GM23248 (cell line): Measurements from ENCODE around the gene CCDC188. TPM values are rescaled to one million over a fixed set of nuclear protein-coding genes. Genes with fewer than 3 reads are reported as not detected.

ENCODE experiments used
- DNase-seq: peaks from one replicate; pipeline ENCODE4 v3.0.0-alpha.2; 2015
- H2AFZ ChIP-seq: fragments of 200-600 bp; sonication (generic); 2 replicates; pipeline ENCODE4 v1.6.1; 2016; ENCODE audit warnings: antibody characterized with exemption
- H3F3A ChIP-seq: fragments of 200-600 bp; sonication (generic); 2 replicates; pipeline ENCODE4 v1.6.1; 2016; ENCODE audit warnings: mild to moderate bottlenecking, antibody characterized with exemption, mixed run types; ENCODE audit not compliant: insufficient read depth
- H3K27ac ChIP-seq: fragments of 200-600 bp; sonication (generic); 2 replicates; pipeline ENCODE4 v1.5.1; 2016; ENCODE audit warnings: mild to moderate bottlenecking
- H3K27me3 ChIP-seq: fragments of 200-600 bp; sonication (generic); replicated peaks from 2 replicates; pipeline ENCODE4 v1.6.1; 2016; ENCODE audit warnings: mild to moderate bottlenecking; ENCODE audit not compliant: insufficient read depth
- H3K36me3 ChIP-seq: fragments of 200-600 bp; sonication (generic); 2 replicates; pipeline ENCODE4 v1.6.1; 2016; ENCODE audit warnings: low read depth, mild to moderate bottlenecking
- H3K4me1 ChIP-seq: fragments of 200-600 bp; sonication (generic); 2 replicates; pipeline ENCODE4 v1.6.1; 2016; ENCODE audit warnings: mild to moderate bottlenecking; ENCODE audit not compliant: insufficient read depth
- H3K4me2 ChIP-seq: fragments of 200-600 bp; sonication (generic); one replicate; pipeline ENCODE4 v1.6.1; 2016; ENCODE audit warnings: mild to moderate bottlenecking; ENCODE audit not compliant: unreplicated experiment
- H3K4me3 ChIP-seq: fragments of 200-600 bp; sonication (generic); 2 replicates; pipeline ENCODE4 v1.5.1; 2016; ENCODE audit warnings: mild to moderate bottlenecking
- H3K79me2 ChIP-seq: fragments of 200-600 bp; sonication (generic); 2 replicates; pipeline ENCODE4 v1.6.1; 2016; ENCODE audit warnings: mild to moderate bottlenecking; ENCODE audit not compliant: insufficient read depth
- H3K9ac ChIP-seq: fragments of 200-600 bp; sonication (generic); 2 replicates; pipeline ENCODE4 v1.6.1; 2016; ENCODE audit warnings: mild to moderate bottlenecking
- H3K9me2 ChIP-seq: fragments of 200-600 bp; sonication (generic); 2 replicates; pipeline ENCODE4 v1.6.1; 2016; ENCODE audit warnings: mixed run types, mild to moderate bottlenecking, moderate library complexity; ENCODE audit not compliant: insufficient read depth
- H3K9me3 ChIP-seq: fragments of 200-600 bp; sonication (generic); one replicate; pipeline ENCODE4 v1.6.1; 2017; ENCODE audit warnings: low read depth
- H4K20me1 ChIP-seq: fragments of 200-600 bp; sonication (generic); 2 replicates; pipeline ENCODE4 v1.6.0; 2016; ENCODE audit not compliant: insufficient read depth
- EZH2 ChIP-seq: fragments of 200-600 bp; sonication (generic); IDR thresholded peaks from 2 replicates; pipeline ENCODE4 v1.6.1; 2018; ENCODE audit warnings: antibody characterized with exemption, mild to moderate bottlenecking; ENCODE audit not compliant: insufficient read depth, poor library complexity, severe bottlenecking
- EZH2phosphoT487 ChIP-seq: fragments of 200-600 bp; sonication (generic); IDR thresholded peaks from 2 replicates; pipeline ENCODE4 v1.6.1; 2018; ENCODE audit warnings: antibody characterized with exemption, moderate library complexity, mild to moderate bottlenecking, low read depth; ENCODE audit not compliant: insufficient read depth
- WGBS, 2 experiments: methylation state at CpG; one replicate each; pipeline ENCODE4 v1.1.6; 2015 to 2017; ENCODE audit warnings: low lambda C conversion rate in 2 of 2, low coverage in 1 of 2; ENCODE audit errors: missing lambda C conversion rate in 2 of 2; 5-methylcytosine and 5-hydroxymethylcytosine counted together
- in situ Hi-C: fragments of 300-500 bp; cut with MboI; formaldehyde crosslinking; loops from 2 replicates; pipeline ENCODE4 v1.15.0; 2020
- polyA plus RNA-seq: library from polyadenylated mRNA; unstranded; fragments of >200 nt; fragmentation: Nextera tagmentation; extraction: Ambion mirVana; gene quantifications from 2 replicates; pipeline ENCODE4 v1.2.1, GENCODE V29; 2016
- total RNA-seq: library from RNA; depleted of rRNA; stranded (reverse); fragments of >200 nt; shearing (Covaris generic); gene quantifications from 2 replicates; pipeline ENCODE4 v1.2.3, GENCODE V29; 2014

CCDC188 gene
- total and polyA plus RNA-seq, 2 experiments from 2014 or later = 1.2 to 1.8 TPM

GRCh38 chr22:20197407-20198030 lies 46.7 kb upstream of the CCDC188 start:
- Histone ChIP-seq H3K9me3 (no peaks in the 10 kb centered on the region), H3K4me3 (no peak overlapping the region), H3K27ac (no peak overlapping the region), H4K20me1 (no peaks in the 10 kb centered on the region), H3K4me1 (no peaks in the 10 kb centered on the region), H3F3A (no peaks in the 10 kb centered on the region), H3K4me2 (no peak overlapping the region), H3K9ac (no peak overlapping the region), H3K9me2 (no peaks in the 10 kb centered on the region), H3K36me3 (no peaks in the 10 kb centered on the region), H3K79me2 (no peaks in the 10 kb centered on the region), H2AFZ (no peak overlapping the region), H3K27me3 (peaks cover 5% of the 10 kb centered on the region)
- WGBS, 2 experiments = 71 to 73% methylated on average over 17 to 18 of the region's 18 CpGs
- in situ Hi-C loops = no loop called here
- no peak for DNase-seq
- no peak for TF ChIP-seq EZH2phosphoT487
- no peak for TF ChIP-seq EZH2

DNA sequence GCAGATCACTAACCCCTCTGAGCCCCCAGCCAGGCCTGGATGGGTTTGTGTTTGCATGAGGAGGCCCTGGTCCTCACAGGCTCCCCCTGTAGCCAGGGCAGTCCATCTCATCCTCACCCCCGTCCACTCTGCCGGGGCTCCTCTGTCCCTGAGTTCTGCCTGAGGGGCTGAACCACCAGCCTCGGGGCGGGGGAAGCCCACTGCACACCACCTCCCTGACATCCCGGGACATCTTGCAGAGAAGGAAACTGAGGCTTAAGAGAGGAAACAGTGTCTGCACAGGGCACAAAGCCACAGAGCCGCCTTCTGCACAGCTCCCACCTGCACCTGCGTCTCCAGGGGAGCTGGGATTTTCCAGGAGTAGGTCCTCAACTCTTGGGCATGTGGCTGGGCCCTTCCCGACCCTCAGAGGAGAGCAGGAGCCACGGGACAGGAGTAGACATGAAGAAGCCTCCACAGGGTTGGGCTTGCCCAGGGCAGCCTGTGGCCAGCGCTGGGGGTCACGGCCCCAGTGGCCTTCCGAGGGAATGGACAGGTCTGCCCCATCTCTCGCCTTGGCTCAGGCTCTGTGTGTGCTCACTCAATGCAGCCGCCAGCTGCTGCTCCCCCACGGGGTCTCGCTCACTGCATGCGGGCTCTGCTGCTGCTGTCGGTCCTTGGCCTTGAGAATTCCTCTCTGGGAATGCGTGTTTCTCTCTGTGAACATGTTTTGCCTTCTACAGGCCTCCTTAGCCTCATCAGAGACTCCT lies 45.4 kb upstream of the CCDC188 start:
- H3K4me3 ChIP-seq = no peak overlapping the region
- H3K9me3 ChIP-seq = no peaks in the 10 kb centered on the region
- no peaks in the 10 kb centered on the region for H3F3A ChIP-seq
- H3K27me3 ChIP-seq = peaks cover 5% of the 10 kb centered on the region
- no peak overlapping the region for H3K27ac ChIP-seq
- H3K4me2 ChIP-seq = no peak overlapping the region
- H3K9ac ChIP-seq = no peak overlapping the region
- H3K36me3 ChIP-seq = no peaks in the 10 kb centered on the region
- no peaks in the 10 kb centered on the region for H3K4me1 ChIP-seq
- no peak overlapping the region for H2AFZ ChIP-seq
- DNase-seq = no peak
- TF ChIP-seq EZH2phosphoT487 (no peak), EZH2 (no peak)
- no peaks in the 10 kb centered on the region for H3K79me2 ChIP-seq
- no peaks in the 10 kb centered on the region for H4K20me1 ChIP-seq
- in situ Hi-C loops = no loop called here
- WGBS, 2 experiments = 49 to 56% methylated on average over 16 to 17 of the region's 19 CpGs
- H3K9me2 ChIP-seq = no peaks in the 10 kb centered on the region

DNA sequence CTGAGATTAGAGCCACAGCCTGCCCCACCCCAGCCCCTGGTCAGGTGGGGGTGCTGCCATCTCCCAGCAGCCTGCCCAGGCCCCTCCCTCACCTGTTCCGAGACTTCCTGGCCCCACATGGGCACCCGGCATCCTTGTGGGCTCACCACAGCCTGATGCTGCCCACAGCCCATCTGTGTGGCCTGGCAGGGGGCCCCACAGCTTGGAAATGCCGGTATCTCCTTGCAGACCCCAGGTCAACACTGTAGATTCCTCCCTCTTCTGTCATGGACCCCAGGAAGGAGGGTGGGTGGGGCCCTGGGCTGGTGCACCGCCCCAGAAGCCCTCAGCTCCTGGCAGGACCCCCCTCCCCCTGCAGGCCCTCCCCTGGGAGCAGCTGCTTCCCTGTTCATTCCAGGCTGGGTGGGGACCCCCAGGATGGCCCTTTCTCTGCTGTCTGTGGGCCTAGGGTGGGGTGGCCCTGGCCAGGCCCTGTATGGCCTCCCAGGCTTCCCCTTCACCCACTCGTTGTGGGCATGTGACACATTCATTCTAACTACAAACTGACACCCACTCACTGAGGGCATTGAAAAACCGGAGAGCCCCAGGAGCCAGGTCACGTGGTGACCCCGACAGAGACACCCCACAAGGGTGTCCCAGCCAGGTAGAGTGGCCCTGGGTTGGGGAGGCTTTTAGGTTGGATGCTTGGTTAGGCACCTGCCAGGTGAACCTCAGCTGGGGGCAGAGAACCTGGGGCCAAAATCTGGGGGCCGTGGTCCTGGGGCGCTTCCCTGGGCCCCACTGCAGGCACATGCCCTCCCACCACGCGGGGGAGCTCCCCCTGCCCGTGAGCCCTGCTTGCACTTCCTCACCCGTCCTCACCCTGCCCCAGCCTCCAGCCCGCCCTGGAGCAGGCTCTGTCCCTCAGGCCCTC lies 44.1 kb upstream of the CCDC188 start:
- in situ Hi-C loops = no loop called here
- Histone ChIP-seq H3K4me2 (no peak overlapping the region), H3K27ac (no peak overlapping the region), H3F3A (no peaks in the 10 kb centered on the region), H3K9me2 (no peaks in the 10 kb centered on the region), H3K36me3 (no peaks in the 10 kb centered on the region), H3K4me3 (no peak overlapping the region), H3K4me1 (no peaks in the 10 kb centered on the region), H3K79me2 (no peaks in the 10 kb centered on the region), H4K20me1 (no peaks in the 10 kb centered on the region), H3K9ac (no peak overlapping the region), H3K27me3 (peaks cover 2% of the 10 kb centered on the region), H3K9me3 (no peaks in the 10 kb centered on the region), H2AFZ (no peak overlapping the region)
- WGBS, 2 experiments = 46 to 54% methylated on average over 13 to 15 of the region's 15 CpGs
- TF ChIP-seq EZH2 (no peak), EZH2phosphoT487 (no peak)
- DNase-seq = no peak

DNA sequence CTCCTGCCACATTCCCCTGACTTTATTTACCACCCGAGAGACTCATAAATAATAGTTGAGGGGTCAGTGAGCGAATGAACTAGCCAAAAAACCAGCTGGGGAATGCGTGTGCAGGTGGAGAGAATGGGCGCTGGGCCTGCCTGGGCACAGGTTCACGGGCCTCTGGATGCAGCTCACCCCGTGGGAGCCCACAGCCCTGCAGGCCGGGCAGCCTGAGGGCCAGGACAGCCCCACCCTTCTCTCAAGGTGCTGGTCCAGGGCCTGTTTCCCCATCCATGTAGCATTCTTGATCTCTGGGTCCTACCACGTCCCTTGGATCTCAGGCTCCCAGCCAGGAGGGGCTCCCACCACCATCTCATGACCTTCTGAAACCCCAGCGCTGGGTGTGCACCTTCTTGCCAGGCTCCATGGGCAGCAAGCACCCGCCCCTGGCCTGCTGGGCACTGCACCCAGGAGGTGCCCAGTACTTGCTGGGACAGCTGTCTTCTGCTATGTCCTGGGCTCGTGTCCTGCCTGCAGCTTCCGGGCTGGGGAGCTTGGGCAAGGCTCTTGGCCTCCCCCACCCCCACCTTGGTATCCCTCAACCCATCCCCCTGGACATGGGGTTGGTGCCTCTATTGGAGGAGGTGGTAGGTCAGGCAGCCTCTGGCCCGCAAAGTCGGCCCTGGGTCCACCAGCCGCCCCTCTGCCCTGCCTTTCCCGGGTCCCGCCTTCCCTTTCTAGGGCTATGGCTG lies 43.1 kb upstream of the CCDC188 start:
- 65 to 70% methylated on average over 16 to 17 of the region's 17 CpGs for WGBS, 2 experiments
- no peaks in the 10 kb centered on the region for H3F3A ChIP-seq
- DNase-seq = no peak
- H3K9me2 ChIP-seq = no peaks in the 10 kb centered on the region
- H3K4me3 ChIP-seq = no peak overlapping the region
- no peak overlapping the region for H3K4me2 ChIP-seq
- no peak overlapping the region for H3K27ac ChIP-seq
- no peaks in the 10 kb centered on the region; the same call in 1 of the 2 replicates for H3K27me3 ChIP-seq
- no peak overlapping the region for H3K9ac ChIP-seq
- no peaks in the 10 kb centered on the region for H4K20me1 ChIP-seq
- no peaks in the 10 kb centered on the region for H3K79me2 ChIP-seq
- H2AFZ ChIP-seq = no peak overlapping the region
- no peak for TF ChIP-seq EZH2
- TF ChIP-seq EZH2phosphoT487 = no peak
- H3K36me3 ChIP-seq = no peaks in the 10 kb centered on the region
- H3K9me3 ChIP-seq = no peaks in the 10 kb centered on the region
- in situ Hi-C loops = no loop called here
- no peaks in the 10 kb centered on the region for H3K4me1 ChIP-seq
